Raji (cell line): ENCODE measurements around the gene PCDHGA4.
"Not testable (repeated sequence)": the region's sequence is repeated elsewhere in the genome, so short reads cannot be mapped to it uniquely, and the experiment has no call there.

Experiments
- POLR2A ChIP-seq: IDR thresholded peaks from 2 replicates; pipeline ENCODE4 v1.6.1; 2011; ENCODE audit warnings: low read depth, low read length, control low read depth; ENCODE audit not compliant: insufficient read depth

Gene PCDHGA4

DNA sequence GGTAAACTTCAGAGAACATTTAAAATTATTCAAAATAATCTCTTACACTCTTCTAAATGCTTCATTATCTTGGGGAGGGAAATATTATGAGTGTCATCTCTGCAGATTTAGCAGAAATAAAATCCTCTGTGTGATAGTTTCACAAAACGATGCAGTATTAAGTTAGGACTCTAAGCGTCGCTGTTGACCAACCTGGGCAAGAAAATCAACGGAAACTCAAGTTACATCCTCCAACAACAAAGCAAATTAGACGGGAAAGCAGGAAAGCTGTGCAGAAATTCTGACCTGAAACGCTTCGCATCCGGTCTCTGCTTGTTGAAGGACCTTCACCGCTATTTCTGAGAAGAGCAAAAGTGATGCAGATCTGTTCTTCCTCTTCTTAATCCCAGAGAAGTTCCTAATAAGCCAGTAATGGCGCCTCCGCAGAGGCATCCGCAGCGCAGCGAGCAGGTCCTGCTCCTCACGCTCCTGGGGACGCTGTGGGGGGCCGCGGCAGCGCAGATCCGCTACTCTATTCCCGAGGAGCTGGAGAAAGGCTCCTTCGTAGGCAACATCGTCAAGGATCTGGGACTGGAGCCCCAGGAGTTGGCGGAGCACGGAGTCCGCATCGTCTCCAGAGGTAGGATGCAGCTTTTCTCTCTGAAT lies 19.0 kb downstream of the PCDHGA4 start, which contains the start of gene PCDHGA6:
TSS of gene PCDHGA6 (plus strand) at position 219 of the 645 bp plus-strand sequence. CDS start at position 412, 193 bp downstream.
- no peak for TF ChIP-seq POLR2A

DNA sequence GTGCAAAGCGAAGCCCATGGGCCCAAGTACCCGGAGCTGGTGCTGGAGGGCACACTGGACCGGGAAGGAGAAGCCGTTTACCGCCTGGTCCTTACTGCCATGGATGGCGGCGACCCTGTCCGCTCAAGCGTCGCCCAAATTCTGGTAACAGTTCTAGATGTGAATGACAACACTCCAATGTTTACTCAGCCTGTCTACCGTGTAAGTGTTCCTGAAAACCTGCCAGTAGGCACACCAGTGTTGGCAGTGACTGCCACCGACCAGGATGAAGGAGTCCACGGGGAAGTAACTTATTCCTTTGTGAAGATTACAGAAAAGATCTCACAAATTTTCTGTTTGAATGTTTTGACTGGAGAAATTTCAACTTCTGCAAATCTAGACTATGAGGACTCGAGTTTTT lies 19.8 kb downstream of the PCDHGA4 start:
- TF ChIP-seq POLR2A: no peak

DNA sequence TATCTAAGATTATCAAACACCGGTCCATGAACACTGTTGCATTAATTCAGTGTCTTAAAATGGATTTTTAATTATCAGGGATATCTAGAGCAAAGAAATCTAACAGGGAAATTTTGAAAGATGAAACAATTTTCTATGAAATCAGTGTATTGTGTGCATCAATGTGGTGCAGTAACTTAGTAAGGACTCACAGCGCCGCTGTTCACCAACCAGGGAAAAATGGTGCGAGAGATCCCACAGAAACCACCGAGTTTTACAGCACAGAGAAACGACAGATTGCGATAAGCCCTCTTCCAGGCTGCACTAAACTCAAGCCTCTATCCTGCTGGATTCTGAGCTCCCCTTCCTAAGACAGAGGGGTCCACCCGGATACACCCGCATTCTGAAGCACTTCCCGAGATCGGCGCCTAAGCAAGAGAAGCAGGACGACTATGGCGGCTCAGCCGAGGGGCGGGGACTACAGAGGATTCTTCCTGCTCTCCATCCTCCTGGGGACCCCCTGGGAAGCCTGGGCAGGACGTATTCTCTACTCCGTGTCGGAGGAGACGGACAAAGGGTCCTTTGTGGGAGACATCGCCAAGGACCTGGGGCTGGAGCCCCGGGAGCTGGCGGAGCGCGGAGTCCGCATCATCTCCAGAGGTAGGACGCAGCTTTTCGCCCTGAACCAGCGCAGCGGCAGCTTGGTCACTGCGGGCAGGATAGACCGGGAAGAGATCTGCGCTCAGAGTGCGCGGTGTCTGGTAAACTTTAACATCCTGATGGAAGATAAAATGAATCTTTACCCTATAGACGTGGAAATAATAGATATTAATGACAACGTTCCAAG lies 27.9 kb downstream of the PCDHGA4 start, which contains the start of gene PCDHGA7:
TSS of gene PCDHGA7 (plus strand) at position 274 of the 826 bp plus-strand sequence. CDS start at position 432, 158 bp downstream.
- TF ChIP-seq POLR2A: no peak

DNA sequence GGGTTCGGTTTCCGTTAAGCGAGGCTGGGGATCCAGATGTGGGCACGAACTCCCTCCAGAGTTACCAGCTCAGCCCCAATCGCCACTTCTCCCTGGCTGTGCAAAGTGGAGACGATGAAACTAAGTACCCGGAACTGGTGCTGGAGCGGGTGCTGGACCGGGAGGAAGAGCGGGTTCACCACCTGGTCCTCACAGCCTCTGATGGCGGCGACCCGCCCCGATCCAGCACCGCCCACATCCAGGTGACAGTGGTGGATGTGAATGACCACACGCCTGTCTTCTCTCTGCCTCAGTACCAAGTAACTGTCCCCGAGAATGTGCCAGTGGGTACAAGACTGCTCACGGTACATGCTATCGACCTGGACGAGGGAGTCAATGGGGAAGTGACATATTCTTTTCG lies 28.5 kb downstream of the PCDHGA4 start:
- TF ChIP-seq POLR2A: no peak

DNA sequence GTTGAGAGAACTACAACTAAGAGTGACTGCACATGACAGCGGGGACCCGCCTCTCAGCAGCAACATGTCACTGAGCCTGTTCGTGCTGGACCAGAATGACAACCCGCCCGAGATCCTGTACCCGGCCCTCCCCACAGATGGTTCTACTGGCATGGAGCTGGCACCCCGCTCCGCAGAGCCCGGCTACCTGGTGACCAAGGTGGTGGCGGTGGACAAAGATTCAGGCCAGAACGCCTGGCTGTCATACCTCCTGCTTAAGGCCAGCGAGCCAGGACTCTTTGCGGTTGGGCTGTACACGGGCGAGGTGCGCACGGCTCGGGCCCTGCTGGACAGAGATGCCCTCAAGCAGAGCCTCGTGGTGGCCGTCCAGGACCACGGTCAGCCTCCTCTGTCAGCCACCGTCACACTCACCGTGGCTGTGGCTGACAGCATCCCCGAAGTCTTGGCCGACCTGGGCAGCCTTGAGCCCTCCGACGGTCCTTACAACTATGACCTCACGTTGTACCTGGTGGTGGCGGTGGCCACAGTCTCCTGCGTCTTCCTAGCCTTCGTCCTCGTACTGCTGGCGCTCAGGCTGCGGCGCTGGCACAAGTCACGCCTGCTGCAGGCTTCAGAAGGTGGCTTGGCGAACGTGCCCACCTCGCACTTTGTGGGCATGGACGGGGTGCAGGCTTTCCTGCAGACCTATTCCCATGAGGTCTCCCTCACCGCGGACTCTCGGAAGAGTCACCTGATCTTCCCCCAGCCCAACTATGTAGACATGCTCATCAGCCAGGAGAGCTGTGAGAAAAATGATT lies 29.8 kb downstream of the PCDHGA4 start:
- no peak for TF ChIP-seq POLR2A

DNA sequence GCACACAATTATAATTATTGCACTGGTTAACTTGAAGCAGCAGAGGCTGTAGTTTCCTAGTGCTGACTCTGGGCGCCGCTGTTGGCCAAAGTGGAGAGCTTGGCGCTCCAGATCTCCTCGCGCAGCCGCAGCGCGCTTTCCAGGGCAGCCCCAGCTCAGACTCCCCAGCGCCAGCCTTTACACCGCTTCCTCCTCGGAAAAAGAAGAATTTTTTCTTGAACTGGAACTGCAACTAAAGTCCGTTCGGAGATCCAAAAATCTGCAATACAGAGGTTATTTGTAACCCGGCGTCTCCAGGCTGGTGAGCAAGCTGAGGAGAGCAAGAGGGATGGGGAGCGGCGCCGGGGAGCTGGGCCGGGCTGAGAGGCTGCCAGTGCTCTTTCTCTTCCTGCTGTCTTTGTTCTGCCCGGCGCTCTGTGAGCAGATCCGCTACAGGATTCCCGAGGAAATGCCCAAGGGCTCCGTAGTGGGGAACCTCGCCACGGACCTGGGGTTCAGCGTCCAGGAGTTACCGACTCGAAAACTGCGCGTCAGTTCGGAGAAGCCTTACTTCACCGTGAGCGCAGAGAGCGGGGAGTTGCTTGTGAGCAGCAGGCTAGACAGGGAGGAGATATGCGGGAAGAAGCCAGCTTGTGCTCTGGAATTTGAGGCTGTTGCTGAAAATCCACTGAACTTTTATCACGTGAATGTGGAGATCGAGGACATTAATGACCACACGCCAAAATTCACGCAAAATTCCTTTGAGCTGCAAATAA lies 32.9 kb downstream of the PCDHGA4 start, which contains the start of gene PCDHGB4:
TSS of gene PCDHGB4 (plus strand) at position 142 of the 755 bp plus-strand sequence. CDS start at position 329, 187 bp downstream.
- TF ChIP-seq POLR2A: not testable (repeated sequence)

DNA sequence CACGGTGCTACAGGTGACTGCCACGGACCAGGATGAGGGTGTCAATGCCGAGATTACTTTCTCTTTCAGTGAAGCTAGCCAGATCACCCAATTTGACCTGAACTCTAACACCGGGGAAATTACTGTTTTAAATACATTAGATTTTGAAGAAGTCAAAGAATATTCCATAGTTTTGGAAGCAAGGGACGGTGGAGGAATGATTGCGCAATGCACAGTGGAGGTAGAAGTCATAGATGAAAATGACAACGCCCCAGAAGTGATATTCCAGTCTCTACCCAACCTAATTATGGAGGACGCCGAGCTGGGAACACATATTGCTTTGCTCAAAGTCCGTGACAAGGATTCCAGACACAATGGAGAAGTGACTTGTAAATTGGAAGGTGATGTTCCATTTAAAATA lies 33.8 kb downstream of the PCDHGA4 start:
- TF ChIP-seq POLR2A: no peak

DNA sequence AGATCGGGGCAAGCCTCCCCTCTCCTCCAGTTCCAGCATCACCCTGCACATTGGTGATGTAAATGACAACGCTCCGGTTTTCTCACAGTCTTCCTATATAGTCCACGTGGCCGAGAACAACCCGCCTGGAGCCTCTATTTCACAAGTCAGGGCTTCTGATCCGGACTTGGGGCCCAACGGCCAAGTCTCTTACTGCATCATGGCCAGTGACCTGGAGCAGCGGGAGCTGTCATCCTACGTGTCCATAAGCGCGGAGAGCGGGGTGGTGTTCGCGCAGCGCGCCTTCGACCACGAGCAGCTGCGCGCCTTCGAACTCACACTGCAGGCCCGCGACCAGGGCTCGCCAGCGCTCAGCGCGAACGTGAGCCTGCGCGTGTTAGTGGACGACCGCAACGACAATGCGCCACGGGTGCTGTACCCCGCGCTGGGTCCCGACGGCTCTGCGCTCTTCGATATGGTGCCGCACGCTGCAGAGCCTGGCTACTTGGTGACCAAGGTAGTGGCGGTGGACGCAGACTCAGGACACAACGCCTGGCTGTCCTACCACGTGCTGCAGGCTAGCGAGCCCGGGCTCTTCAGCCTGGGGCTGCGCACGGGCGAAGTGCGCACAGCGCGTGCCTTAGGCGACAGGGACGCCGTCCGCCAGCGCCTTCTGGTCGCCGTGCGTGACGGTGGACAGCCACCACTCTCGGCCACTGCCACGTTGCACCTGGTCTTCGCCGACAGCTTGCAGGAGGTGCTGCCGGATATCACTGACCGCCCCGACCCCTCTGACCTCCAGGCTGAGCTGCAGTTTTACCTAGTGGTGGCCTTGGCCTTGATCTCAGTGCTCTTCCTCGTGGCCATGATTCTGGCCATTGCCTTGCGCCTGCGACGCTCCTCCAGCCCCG lies 34.6 kb downstream of the PCDHGA4 start:
- TF ChIP-seq POLR2A: no peak

DNA sequence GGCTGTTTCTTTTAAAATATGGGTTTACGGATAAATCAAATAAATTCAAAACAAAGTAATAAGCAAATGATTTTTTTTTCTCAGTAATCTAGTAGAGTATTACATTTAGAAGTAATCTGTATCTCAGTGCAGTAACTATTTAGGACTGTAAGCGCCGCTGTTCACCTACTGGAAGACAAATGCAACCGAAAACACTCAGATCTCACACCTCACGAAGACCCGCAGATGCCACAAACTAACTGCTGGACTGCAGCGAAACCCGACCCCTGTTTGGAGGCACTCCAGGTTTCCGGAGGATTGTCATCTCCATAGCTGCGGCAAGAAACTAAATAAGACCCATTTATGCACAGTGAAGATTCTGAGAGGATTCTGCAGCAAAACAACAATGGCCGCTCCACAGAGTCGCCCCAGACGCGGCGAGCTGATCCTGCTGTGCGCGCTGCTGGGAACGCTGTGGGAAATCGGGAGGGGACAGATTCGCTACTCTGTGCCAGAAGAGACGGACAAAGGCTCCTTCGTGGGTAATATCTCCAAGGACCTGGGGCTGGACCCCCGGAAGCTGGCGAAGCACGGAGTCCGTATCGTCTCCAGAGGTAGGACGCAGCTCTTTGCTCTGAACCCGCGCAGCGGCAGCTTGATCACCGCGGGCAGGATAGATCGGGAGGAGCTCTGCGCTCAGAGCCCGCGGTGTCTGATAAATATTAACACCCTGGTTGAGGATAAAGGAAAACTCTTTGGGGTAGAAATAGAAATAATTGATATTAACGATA lies 37.8 kb downstream of the PCDHGA4 start, which contains the start of gene PCDHGA8:
TSS of gene PCDHGA8 (plus strand) at position 205 of the 770 bp plus-strand sequence. CDS start at position 386, 181 bp downstream.
- TF ChIP-seq POLR2A: no peak

DNA sequence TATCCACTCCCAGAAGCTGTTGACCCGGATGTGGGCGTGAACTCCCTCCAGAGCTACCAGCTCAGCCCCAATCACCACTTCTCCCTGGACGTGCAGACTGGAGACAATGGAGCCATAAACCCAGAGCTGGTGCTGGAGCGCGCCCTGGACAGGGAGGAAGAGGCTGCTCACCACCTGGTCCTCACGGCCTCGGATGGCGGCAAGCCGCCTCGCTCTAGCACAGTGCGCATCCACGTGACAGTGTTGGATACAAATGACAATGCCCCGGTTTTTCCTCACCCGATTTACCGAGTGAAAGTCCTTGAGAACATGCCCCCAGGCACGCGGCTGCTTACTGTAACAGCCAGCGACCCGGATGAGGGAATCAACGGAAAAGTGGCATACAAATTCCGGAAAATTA lies 38.4 kb downstream of the PCDHGA4 start:
- TF ChIP-seq POLR2A: no peak

DNA sequence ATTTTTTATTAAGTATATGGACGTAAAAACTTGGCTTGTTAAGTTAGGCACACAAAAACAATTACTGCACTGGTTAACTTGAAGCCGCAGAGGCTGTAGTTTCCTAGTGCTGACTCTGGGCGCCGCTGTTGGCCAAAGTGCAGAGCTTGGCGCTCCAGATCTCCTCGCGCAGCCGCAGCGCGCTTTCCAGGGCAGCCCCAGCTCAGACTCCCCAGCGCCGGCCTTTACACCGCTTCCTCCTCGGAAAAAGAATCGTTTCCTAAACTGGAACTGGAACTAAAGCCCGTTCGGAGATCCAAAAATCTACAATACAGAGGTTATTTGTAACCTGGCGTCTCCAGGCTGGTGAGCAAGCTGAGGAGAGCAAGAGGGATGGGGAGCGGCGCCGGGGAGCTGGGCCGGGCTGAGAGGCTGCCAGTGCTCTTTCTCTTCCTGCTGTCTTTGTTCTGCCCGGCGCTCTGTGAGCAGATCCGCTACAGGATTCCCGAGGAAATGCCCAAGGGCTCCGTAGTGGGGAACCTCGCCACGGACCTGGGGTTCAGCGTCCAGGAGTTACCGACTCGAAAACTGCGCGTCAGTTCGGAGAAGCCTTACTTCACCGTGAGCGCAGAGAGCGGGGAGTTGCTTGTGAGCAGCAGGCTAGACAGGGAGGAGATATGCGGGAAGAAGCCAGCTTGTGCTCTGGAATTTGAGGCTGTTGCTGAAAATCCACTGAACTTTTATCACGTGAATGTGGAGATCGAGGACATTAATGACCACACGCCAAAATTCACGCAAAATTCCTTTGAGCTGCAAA lies 43.1 kb downstream of the PCDHGA4 start, which contains the start of gene PCDHGB5:
TSS of gene PCDHGB5 (plus strand) at position 192 of the 796 bp plus-strand sequence. CDS start at position 373, 181 bp downstream.
- not testable (repeated sequence) for TF ChIP-seq POLR2A

DNA sequence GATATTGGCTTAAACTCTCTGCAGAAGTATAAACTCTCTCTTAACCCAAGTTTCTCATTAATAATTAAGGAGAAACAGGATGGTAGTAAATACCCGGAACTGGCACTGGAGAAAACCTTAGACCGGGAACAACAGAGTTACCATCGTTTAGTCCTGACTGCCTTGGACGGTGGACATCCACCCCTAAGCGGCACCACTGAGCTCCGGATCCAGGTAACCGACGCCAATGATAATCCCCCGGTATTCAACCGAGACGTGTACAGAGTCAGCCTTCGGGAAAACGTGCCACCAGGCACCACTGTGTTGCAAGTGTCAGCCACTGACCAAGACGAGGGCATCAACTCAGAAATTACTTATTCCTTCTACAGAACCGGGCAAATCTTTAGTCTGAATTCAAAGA lies 43.8 kb downstream of the PCDHGA4 start:
- TF ChIP-seq POLR2A: no peak
